Stimulated activated CD4-positive, alpha-beta T cell treated with anti-CD3 and anti-CD28 coated beads, Interleukin-12 subunit alpha, Interleukin-12 subunit beta, amount 100 ng/mL, for 48 hours (primary cell): ENCODE data around the gene GALK1.

ENCODE experiments used
- DNase-seq, 3 donors: peaks; one replicate each; pipeline ENCODE4 v3.0.0-alpha.2; 2020; ENCODE audit warnings: low read depth in 2 of 3, low spot score in 1 of 3

The GALK1 gene

GRCh38 chr17:75751676-75752404 lies 13.2 kb downstream of the GALK1 start:
- DNase-seq: no peak

- no peak for DNase-seq
These were observed 14.2 kb downstream of the GALK1 start for GRCh38 chr17:75750661-75751423.

GRCh38 chr17:75749545-75750389 lies 15.2 kb downstream of the GALK1 start:
- peak; percentile 79 to 94 (median 84) for DNase-seq

GRCh38 chr17:75748706-75749105 lies 16.3 kb downstream of the GALK1 start:
- DNase-seq: no peak

- no peak for DNase-seq
These were observed 21.3 kb downstream of the GALK1 start for GRCh38 chr17:75743625-75744206.

- no peak for DNase-seq
These were observed 22.7 kb downstream of the GALK1 start for GRCh38 chr17:75742337-75742736.

- no peak for DNase-seq
These were observed 24.3 kb downstream of the GALK1 start for GRCh38 chr17:75740631-75741077.

- no peak for DNase-seq
These were observed 24.8 kb downstream of the GALK1 start for GRCh38 chr17:75740215-75740614.

- DNase-seq: no peak
These were observed 25.2 kb downstream of the GALK1 start for GRCh38 chr17:75739801-75740200.

- DNase-seq: no peak
These were observed 25.8 kb downstream of the GALK1 start for GRCh38 chr17:75739174-75739573.

GRCh38 chr17:75738218-75738802 lies 26.7 kb downstream of the GALK1 start:
- no peak for DNase-seq

GRCh38 chr17:75737133-75737962 lies 27.6 kb downstream of the GALK1 start:
- DNase-seq: no peak

- DNase-seq: no peak
These were observed 28.7 kb downstream of the GALK1 start for GRCh38 chr17:75736173-75736835.

GRCh38 chr17:75734674-75735294 lies 30.2 kb downstream of the GALK1 start:
- DNase-seq: no peak

GRCh38 chr17:75733471-75733870 lies 31.5 kb downstream of the GALK1 start:
- DNase-seq: no peak

- no peak for DNase-seq
These were observed 33.1 kb downstream of the GALK1 start for GRCh38 chr17:75731716-75732498.

GRCh38 chr17:75731086-75731715 lies 33.8 kb downstream of the GALK1 start:
- no peak for DNase-seq

GRCh38 chr17:75730065-75730464 lies 34.9 kb downstream of the GALK1 start:
- no peak for DNase-seq
